PC-9 (cell line): ENCODE data around the gene CCDC80.

Experiments
- EZH2 ChIP-seq: fragments of 200-600 bp; sonication (generic); IDR thresholded peaks from 2 replicates; pipeline ENCODE4 v1.8.0; 2017; ENCODE audit warnings: antibody characterized with exemption, low read depth
- TF ChIP-seq, protein P1 (sequence below): fragments of 200-600 bp; sonication (generic); conservative IDR thresholded peaks from 2 replicates; pipeline ENCODE4 v1.6.1; 2017; ENCODE audit warnings: mixed run types, antibody characterized with exemption, mild to moderate bottlenecking, moderate library complexity

- TF ChIP-seq, protein P1, sequence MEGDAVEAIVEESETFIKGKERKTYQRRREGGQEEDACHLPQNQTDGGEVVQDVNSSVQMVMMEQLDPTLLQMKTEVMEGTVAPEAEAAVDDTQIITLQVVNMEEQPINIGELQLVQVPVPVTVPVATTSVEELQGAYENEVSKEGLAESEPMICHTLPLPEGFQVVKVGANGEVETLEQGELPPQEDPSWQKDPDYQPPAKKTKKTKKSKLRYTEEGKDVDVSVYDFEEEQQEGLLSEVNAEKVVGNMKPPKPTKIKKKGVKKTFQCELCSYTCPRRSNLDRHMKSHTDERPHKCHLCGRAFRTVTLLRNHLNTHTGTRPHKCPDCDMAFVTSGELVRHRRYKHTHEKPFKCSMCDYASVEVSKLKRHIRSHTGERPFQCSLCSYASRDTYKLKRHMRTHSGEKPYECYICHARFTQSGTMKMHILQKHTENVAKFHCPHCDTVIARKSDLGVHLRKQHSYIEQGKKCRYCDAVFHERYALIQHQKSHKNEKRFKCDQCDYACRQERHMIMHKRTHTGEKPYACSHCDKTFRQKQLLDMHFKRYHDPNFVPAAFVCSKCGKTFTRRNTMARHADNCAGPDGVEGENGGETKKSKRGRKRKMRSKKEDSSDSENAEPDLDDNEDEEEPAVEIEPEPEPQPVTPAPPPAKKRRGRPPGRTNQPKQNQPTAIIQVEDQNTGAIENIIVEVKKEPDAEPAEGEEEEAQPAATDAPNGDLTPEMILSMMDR, result no peak
- TF ChIP-seq EZH2, result no peak
Measured at GRCh38 chr3:112585782-112586181, 55.2 kb downstream of the CCDC80 start.
